KMS-11 (cell line): ENCODE data around the gene FOXN3.

ENCODE experiments used
- H2AFZ ChIP-seq: fragments of 200-600 bp; sonication (generic); 2 replicates; pipeline ENCODE4 v1.6.1; 2016; ENCODE audit warnings: antibody characterized with exemption, mixed run types, low read depth
- H3K27ac ChIP-seq: fragments of 200-600 bp; sonication (generic); 2 replicates; pipeline ENCODE4 v1.6.1; 2016; ENCODE audit warnings: mild to moderate bottlenecking, mixed run types
- H3K27me3 ChIP-seq: fragments of 200-600 bp; sonication (generic); 2 replicates; pipeline ENCODE4 v1.6.1; 2017; ENCODE audit warnings: mild to moderate bottlenecking, low read depth, mixed run types, moderate library complexity; ENCODE audit not compliant: insufficient read depth
- H3K36me3 ChIP-seq: fragments of 200-600 bp; sonication (generic); 2 replicates; pipeline ENCODE4 v1.6.1; 2017; ENCODE audit warnings: mild to moderate bottlenecking, mixed run types; ENCODE audit not compliant: insufficient read depth
- H3K4me1 ChIP-seq: fragments of 200-600 bp; sonication (generic); 2 replicates; pipeline ENCODE4 v1.6.1; 2016; ENCODE audit warnings: mild to moderate bottlenecking, low read depth, mixed run types; ENCODE audit not compliant: poor library complexity, severe bottlenecking
- H3K4me2 ChIP-seq: fragments of 200-600 bp; sonication (generic); 2 replicates; pipeline ENCODE4 v1.7.0; 2016; ENCODE audit warnings: mild to moderate bottlenecking, mixed run types
- H3K4me3 ChIP-seq: fragments of 200-600 bp; sonication (generic); IDR thresholded peaks from 2 replicates; pipeline ENCODE4 v1.6.1; 2017; ENCODE audit warnings: low read depth, low read length, mixed read lengths; ENCODE audit not compliant: insufficient read depth
- H3K79me2 ChIP-seq: fragments of 200-600 bp; sonication (generic); 2 replicates; pipeline ENCODE4 v1.6.1; 2016; ENCODE audit warnings: low read depth, mixed run types; ENCODE audit not compliant: insufficient read depth
- H3K9ac ChIP-seq: fragments of 200-600 bp; sonication (generic); 2 replicates; pipeline ENCODE4 v1.6.1; 2016; ENCODE audit warnings: mild to moderate bottlenecking, mixed run types
- H4K20me1 ChIP-seq: fragments of 200-600 bp; sonication (generic); 2 replicates; pipeline ENCODE4 v1.6.1; 2016; ENCODE audit warnings: mild to moderate bottlenecking, mixed run types; ENCODE audit not compliant: insufficient read depth
- CTCF ChIP-seq: fragments of 200-600 bp; sonication (generic); conservative IDR thresholded peaks from 2 replicates; pipeline ENCODE4 v1.6.1; 2017; ENCODE audit warnings: low read depth, mild to moderate bottlenecking, antibody characterized with exemption, low read length, moderate library complexity, mixed read lengths

The FOXN3 gene

GRCh38 chr14:89212386-89213235 is 204.4 kb downstream of the FOXN3 start:
- no peaks in the 10 kb centered on the region for H4K20me1 ChIP-seq

GRCh38 chr14:89209558-89209957 is 207.5 kb downstream of the FOXN3 start:
- Histone ChIP-seq H3K9ac (no peak overlapping the region), H3K27ac (no peak overlapping the region), H3K36me3 (no peaks in the 10 kb centered on the region), H4K20me1 (no peaks in the 10 kb centered on the region), H3K4me3 (no peak overlapping the region), H2AFZ (no peak overlapping the region), H3K4me1 (no peaks in the 10 kb centered on the region), H3K79me2 (no peaks in the 10 kb centered on the region), H3K27me3 (no peaks in the 10 kb centered on the region), H3K4me2 (no peak overlapping the region)
- TF ChIP-seq CTCF = no peak

More at GRCh38 chr14:89212386-89213235, 204.4 kb downstream of the FOXN3 start:
- Histone ChIP-seq H3K4me1 (no peaks in the 10 kb centered on the region), H3K36me3 (no peaks in the 10 kb centered on the region), H3K4me2 (no peak overlapping the region), H3K27me3 (no peaks in the 10 kb centered on the region), H2AFZ (no peak overlapping the region), H3K4me3 (no peak overlapping the region), H3K79me2 (no peaks in the 10 kb centered on the region), H3K9ac (no peak overlapping the region), H3K27ac (no peak overlapping the region)
- no peak for TF ChIP-seq CTCF

DNA sequence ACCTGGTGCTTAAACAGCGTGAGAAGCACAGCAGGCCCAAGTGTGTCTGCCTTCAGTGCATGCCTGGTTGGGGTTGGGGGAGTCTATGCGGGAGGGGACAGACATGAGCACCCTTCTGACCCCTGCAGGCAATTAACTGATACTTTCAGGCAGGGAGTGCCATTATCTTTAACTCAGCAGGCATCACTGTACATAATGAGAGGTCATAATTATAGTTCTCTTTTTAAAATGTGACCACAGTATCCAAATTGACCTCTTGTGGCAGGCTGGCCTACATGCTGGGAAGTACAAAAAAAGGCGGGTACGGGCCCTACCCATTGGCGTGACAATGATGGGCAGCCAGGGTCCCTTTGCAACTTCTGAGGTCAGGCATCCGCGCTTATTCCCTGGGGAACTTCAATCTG is 209.1 kb downstream of the FOXN3 start:
- Histone ChIP-seq H3K4me1 (no peaks in the 10 kb centered on the region), H3K79me2 (no peaks in the 10 kb centered on the region), H3K9ac (no peak overlapping the region), H3K27ac (no peak overlapping the region), H3K27me3 (no peaks in the 10 kb centered on the region), H3K4me3 (no peak overlapping the region), H4K20me1 (no peaks in the 10 kb centered on the region), H3K36me3 (no peaks in the 10 kb centered on the region), H2AFZ (no peak overlapping the region), H3K4me2 (no peak overlapping the region)
- no peak for TF ChIP-seq CTCF

GRCh38 chr14:89206389-89207031 is 210.5 kb downstream of the FOXN3 start:
- Histone ChIP-seq H4K20me1 (no peaks in the 10 kb centered on the region), H3K27ac (no peak overlapping the region), H3K4me2 (no peak overlapping the region), H3K36me3 (no peaks in the 10 kb centered on the region), H3K4me1 (no peaks in the 10 kb centered on the region), H2AFZ (no peak overlapping the region), H3K79me2 (no peaks in the 10 kb centered on the region), H3K4me3 (no peak overlapping the region), H3K27me3 (no peaks in the 10 kb centered on the region), H3K9ac (no peak overlapping the region)
- TF ChIP-seq CTCF = no peak
